MM.1S (cell line): ENCODE data around the gene PPP2R2C.

Experiments used
- CTCF ChIP-seq: fragments of 300-600 bp; sonication (generic); IDR thresholded peaks from 2 replicates; pipeline ENCODE4 v1.5.1; 2016; ENCODE audit warnings: antibody characterized with exemption, low read length, mixed read lengths
- EZH2 ChIP-seq: fragments of 300-600 bp; sonication (generic); optimal IDR thresholded peaks from 2 replicates; pipeline ENCODE3; 2017; ENCODE audit warnings: low read depth, mild to moderate bottlenecking, antibody characterized with exemption, low read length, mixed read lengths
- EZH2phosphoT487 ChIP-seq: fragments of 300-600 bp; sonication (generic); IDR thresholded peaks from 2 replicates; pipeline ENCODE4 v1.6.1; 2018; ENCODE audit warnings: antibody characterized with exemption, low read length

DNA sequence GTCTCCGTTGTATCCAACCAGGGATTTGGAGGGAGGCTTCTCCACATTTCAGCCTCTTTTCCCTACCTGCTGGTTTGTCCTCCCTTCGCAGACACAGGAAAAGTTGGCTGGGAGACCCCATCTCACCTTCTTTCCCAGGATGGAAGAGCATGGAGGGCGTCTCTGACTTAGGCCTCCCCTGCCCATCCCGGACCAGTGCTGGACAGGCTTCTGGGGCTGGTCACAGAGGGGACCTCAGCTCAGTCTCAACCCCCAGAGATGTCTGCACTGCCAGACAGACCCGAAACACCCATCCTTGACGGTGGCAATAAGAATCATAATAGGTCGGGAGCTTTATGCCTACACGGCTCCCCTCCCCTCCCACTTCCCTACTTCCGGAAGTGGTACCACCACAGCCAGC lies 201.2 kb downstream of the PPP2R2C start:
- no peak for TF ChIP-seq EZH2
- no peak for TF ChIP-seq CTCF
- TF ChIP-seq EZH2phosphoT487: no peak
